NCI-H2227 treated with DMSO at 0.1 percent for 48 hours (cell line): ENCODE results near the gene AKAP8L.
"Not testable (repeated sequence)": the region's sequence is repeated elsewhere in the genome, so short reads cannot be mapped to it uniquely, and the experiment has no call there.

Experiments
- DNase-seq: peaks from one replicate; lab custom pipeline; 2025; lab: John Stamatoyannopoulos, UW

The AKAP8L gene

GRCh38 chr19:15379083-15379998, 39.4 kb downstream of the AKAP8L start, which contains the start of gene AKAP8:
AKAP8 (minus strand) TSS chr19:15379787; CDS start chr19:15379731, 56 bp downstream.
- DNase-seq = peak; percentile 92

DNA sequence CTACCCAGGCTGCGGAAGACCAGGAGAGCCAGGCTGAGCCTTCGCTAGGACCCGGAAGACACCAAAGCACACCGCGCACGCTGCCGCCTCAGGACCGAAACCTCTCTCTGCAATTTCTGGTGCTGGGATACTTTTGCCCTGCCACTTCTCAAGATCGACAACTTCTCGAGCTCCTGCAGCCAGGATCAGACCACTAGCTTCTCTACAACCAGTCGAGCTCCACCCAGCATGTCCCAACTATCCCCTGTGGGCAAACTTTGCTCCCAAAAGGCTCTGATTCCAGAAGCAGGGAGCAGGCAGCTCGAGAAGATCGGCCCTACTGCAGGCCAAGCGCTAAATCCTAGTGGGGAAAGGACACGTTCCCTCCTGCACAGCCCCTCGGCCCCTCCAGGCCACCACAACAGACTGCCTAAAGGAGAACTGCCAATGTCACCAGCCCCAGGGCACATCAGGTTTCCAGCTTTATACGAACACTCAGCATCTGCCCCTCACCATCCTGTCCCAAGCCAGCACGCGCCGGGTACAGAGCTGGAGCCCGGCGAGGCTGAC, 40.2 kb downstream of the AKAP8L start:
- no peak for DNase-seq

DNA sequence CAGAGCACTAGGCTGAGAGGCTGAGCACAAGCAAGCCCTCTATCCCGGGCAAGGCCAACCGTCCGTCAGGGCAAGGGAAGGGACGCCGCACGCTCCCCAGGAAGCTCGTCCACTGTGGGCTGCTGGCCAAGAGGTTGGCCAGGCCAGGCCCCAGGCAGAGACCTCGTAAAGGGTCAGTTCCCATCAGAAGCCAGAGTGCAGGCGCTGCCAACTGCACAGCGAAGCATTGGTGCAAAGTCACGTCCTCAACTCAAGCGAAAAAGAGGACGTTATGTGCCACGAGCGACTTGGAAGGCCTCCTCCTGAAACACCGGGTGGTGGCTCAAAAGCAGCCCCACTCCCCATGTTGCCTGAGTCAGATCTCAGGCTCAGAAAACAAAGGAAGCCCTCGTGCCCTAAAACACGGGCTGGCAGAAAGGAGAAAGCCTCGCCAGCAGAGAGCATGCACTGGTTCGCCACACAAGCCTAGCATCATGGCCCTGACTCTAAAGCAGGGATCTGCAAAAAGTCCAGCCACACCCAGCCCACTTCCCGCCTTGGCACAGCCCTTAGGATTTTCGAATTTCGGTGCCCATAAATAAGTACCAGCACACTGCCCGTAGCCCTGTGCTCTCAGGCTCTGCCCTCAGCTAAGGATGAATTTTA, 43.9 kb downstream of the AKAP8L start:
- DNase-seq = no peak

DNA sequence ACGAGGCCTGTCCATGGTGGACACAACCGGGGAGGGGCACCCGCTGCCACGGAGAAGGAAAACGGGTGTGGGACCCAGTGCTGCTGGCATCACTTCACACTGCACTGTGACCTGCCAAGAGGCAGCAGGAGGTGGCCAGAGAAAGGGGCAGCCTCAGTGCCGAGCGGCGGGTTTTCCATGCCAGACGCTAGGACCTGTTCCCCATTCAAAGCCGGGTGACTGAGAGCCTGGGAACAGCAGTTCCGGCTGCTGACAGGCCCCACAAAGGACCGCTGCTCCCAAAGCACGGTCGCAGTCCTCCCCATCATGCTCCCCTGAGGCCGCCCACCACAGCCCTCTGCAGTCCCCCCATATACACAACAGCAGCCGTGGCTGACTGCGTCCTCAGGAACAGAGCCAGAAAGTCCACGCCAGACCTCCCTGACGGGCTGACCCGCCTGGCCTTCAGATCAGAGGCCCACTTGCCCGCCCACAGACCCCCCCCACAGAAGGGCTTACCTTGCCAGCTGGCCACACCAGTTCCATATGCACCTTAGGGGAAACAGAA, 44.6 kb downstream of the AKAP8L start:
- DNase-seq = no peak

DNA sequence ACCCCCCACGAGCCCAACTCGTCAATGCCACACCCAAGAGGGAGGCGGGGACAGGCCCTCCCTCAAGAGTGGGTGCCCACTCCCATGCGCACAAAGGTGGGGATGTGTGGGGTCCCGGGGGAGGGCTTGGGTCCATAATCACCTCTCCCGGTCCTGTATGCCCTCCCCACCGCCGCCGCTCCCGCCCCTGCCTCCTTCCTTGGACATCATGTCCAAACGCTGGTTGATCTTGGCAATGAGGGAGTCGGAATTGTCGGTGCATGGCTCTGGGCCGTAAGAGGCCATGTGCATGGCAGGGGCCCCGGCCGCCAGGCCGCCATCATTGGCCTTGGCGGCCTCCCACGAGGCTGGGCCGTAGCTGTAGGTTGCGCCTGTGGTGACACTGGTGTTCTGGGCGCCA, 45.1 kb downstream of the AKAP8L start:
- no peak for DNase-seq

GRCh38 chr19:15372891-15373301, 45.9 kb downstream of the AKAP8L start:
- no peak for DNase-seq

- no peak for DNase-seq
Measured at GRCh38 chr19:15372470-15372869, 46.3 kb downstream of the AKAP8L start.

DNA sequence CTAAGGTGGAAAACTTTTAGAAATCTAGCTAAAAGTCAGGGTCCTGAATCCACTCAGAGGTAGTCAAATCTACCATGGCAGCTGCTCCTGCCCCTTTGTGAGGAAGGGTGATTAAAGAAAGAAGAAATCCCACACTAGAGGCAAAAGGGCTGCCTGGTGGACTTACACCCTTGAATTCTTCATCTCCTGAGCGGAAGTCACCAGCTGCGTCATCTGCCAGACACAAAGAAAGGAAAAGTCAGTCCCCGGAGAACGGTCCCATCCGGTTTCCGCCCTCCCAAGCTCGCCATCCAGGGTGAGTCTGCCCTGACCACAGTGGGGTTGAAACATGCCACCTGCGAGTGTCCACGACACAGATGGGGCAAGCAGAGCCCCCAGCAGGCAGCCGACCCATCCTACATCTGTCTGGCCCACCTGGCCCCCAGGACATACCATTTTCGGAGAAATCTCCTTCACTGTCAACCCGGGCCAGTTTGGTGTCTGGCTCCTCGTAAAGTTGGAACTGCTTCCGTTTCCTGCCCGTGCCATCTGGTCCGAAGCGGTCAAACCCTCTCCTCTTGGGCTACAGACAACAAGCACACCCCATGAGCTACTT, 46.9 kb downstream of the AKAP8L start:
- no peak for DNase-seq

GRCh38 chr19:15371119-15371518, 47.7 kb downstream of the AKAP8L start:
- no peak for DNase-seq

- no peak for DNase-seq
Measured at GRCh38 chr19:15369594-15369891, 49.2 kb downstream of the AKAP8L start.

DNA sequence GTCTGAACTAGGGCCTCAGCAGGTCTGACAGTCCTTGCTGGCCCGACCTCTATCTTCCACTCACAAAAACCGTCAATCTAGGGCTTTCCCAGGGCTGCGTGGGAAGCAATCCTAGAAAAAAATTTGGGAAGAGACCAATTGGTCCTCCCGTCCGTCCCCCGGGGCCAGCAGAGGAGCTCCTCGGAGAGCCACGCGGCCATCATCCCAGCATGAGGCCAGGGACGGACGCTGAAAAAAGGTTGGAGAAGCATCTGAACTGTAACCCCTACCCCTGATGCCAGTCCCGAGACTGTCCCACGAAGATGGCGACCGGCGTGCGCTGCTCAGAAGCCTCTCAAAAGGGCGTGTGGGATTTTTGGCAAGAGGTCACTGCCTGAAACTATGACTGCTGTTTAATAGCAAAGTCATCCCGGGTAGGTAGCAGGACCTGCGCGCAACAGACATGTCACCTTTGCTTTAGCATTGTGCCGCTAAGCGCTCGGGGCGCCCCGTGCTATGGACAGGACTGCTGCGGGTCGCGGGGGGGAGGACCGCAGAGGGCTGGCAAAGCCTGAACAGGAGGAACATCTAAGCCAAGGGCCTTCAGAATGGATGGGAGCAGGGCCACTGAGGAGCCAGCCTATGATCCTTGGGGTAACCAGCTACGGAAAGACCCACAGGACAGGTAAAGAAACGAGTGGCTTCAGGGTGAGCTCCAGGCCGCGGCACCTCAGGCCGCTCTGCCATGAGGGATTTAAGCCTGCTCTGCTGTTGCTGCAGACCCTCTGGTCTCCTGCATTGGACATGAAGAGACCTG, 49.8 kb downstream of the AKAP8L start:
- DNase-seq = no peak

GRCh38 chr19:15368051-15368632, 50.6 kb downstream of the AKAP8L start:
- no peak for DNase-seq

DNA sequence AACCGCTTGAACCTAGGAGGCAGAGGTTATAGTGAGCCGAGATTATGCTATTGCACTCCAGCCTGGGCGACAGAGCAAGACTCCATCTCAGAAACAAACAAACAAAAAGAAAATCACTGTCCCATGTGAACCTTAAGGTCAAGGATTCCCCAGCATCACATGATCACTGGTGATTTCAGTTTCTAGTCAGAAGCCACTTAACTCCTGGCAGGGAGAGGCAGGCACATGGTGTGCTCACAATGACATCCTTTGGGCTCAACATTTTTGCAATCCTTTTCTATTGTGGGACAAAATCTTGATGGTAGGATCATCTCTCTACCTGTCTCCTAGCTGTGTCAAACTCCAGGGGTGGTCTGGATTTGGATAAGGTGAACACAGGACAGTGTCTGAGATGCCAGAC, 51.3 kb downstream of the AKAP8L start:
- no peak for DNase-seq

GRCh38 chr19:15365264-15365663, 53.5 kb downstream of the AKAP8L start:
- no peak for DNase-seq

GRCh38 chr19:15363791-15364190, 55.0 kb downstream of the AKAP8L start:
- DNase-seq = not testable (repeated sequence)

- DNase-seq = not testable (repeated sequence)
Measured at GRCh38 chr19:15363048-15363447, 55.7 kb downstream of the AKAP8L start.

GRCh38 chr19:15360015-15360414, 58.8 kb downstream of the AKAP8L start:
- DNase-seq = not testable (repeated sequence)

GRCh38 chr19:15358918-15359317, 59.9 kb downstream of the AKAP8L start:
- no peak for DNase-seq

- DNase-seq = no peak
Measured at GRCh38 chr19:15357906-15358305, 60.9 kb downstream of the AKAP8L start.

GRCh38 chr19:15354566-15355296, 64.1 kb downstream of the AKAP8L start:
- DNase-seq = no peak

DNA sequence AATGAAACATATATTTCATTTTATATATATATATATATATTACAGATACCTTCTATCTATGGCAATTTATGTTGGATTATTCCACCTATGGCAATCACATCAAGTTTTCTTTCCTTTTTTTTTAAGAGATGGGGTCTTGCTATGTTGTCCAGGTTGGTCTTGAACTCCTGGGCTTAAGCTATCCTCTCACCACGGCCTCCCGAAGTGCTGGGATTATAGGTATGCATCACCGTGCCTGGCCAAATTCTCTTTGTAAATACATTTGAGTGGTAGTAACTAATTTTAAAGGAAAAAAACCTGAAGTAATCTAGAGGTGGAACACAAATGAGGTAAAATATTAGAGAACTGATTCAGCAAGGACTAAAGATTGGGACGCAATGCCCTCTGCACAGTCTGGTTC, 64.9 kb downstream of the AKAP8L start:
- DNase-seq = no peak
